GM21737 (cell line): ENCODE results near the gene ENDOD1.

Experiments used
- ATAC-seq: cut with Tn5 transposase; IDR thresholded peaks from one replicate; pipeline ENCODE4 v1.9.1; 2021; ENCODE audit warnings: mild to moderate bottlenecking, moderate library complexity; ENCODE audit not compliant: unreplicated experiment

The ENDOD1 gene

DNA sequence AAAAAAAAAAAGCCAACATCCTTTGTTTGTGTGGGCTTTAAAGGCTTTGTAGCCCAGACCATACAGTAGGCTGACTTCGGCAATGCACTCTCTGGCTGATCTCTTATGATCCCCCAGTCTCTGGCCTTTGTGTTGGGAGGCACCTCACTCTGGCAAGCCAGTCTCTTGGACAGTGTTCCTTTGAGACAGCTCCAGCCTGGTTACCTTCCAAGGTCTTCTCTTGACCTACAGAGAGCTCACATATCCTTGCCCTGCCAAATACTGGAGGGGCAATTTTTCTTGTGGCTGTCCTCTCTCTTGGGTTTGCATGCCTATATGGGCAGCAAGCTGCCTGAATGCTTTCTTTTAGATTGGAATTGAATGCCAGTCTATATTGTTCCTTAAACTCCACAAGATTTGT lies 71.6 kb downstream of the ENDOD1 start:
- ATAC-seq = no peak

DNA sequence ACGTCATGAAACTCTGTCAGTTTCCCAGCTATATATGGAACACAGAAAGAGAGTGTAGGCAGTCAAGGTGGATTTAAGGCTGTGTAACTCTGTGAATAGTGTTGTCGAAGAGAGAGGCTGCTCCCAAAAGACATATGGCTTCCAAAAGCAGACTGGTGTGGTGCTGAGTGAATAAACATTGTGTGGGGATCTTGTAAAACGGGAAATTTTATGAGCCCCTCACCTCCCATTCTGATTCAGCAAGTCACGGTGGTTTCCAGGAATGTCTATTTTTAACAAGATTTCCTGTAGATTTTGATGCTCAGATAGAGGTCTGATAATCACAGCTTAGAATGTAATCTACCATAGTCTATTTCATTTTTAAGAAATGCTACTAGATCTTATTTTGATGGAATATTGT lies 73.5 kb downstream of the ENDOD1 start:
- ATAC-seq = no peak

DNA sequence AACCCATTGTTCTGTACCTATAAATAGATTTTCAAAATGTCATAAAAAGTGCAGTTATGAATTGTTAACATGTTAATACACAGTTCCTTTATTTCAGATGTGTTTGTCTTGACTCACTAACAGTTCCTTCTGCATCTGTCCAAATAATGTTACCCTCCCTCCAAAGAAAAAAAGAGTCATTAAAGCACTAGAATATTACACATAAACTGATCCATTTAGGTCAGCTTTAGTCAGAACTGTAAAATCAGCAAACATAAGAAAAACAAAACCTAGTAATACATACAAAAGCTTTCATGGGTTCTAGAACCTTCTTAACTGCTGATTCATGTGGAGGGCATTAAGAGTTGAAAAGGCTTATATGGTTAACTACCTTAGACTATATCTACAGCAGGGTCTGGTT lies 76.0 kb downstream of the ENDOD1 start:
- no peak for ATAC-seq

DNA sequence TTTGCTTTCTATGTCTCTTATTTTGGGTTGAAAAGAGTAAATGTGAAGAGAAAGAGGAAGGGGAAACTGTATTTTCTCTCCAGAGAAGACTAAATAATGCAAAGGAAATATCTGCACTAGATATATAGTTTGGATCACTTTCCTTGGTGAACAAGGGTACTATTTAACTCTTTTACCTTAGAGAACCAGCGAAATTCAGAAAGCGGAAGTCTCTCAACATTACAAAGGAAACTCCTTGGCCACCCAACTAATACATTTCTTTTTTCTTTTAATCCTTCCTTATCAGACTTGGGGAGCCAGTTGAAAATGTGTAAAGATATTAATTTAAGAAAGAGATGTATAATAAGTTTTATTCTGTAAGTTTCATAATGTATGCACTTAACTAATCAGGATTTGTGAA lies 77.1 kb downstream of the ENDOD1 start:
- no peak for ATAC-seq

DNA sequence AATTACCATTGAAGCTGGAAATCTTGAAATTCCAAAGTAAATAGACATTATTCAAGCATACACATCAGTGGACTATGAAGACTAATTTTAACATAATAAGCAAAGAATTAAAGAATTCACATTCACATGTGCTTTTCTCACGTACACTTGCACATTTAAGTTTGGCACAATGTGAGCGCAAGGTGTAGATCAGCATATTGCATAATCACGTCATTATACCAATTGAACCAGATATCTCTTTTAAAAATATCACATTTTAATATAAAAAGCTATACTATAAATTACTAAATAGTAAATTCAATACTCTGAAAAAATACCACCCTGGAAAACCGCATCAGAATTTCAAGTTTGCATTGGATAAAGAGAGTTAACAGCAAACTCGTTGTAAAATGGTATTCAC lies 80.6 kb downstream of the ENDOD1 start:
- no peak for ATAC-seq

DNA sequence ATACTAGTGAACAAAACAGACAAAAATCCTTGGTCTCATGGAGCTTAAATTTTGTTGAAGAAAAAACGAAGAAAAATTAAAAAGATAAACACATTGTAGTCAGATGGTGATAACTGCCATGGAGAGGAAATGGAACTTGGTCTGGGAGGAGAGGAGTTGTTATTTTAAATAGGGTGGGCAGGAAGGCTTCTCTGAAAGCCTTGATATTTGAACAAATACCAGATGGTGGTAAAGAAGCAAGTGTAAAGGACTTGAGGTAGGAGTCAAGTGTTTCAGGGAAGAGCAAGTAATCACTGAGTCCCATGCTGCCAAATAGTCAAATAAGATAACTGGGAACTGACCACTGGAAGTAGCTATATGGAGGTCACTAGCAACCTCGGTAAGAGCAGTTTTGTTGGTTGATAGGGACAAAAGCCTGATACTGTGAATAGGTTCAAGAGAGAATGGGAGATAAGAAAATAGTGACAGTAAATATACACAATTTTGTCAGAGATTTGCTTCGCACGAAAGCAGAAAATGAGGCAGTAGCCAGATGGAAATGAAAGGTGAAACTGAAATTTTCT lies 86.3 kb downstream of the ENDOD1 start:
- no peak for ATAC-seq
